ENCODE measurements around the gene CHPF2. TPM values are rescaled to one million over a fixed set of nuclear protein-coding genes. Genes with fewer than 3 reads are reported as not detected.

CHPF2 gene
- polyA plus RNA-seq, 3 donors: 34.4 to 38.0 (median 36.0) TPM

DNA sequence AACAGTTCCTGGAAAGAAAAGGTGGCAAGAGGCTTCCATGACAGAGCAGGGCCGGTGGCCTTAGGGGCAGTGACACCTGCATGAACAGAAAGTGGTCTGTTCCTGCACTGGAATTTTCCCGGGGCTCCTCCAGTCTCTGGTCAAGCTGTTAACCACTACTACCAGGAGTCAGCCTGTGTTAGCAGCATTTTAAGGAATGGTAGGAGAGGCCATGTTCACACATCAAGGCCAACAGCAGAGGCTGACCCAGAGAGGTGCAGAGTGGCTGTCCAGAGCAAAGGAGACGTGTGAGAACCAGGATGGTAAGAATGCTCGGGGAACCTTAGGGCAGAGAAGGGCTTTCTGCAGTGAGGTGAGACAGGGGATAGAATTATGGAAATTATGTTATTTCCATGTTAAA is 30.5 kb upstream of the CHPF2 start:
- Mint-ChIP-seq H3K36me3 (no peaks in the 10 kb centered on the region), H3K27me3 (ENCODE audit: low read depth in 3 of 3) (peaks cover 22 to 41% (median 24%) of the 10 kb centered on the region in 3 donors), H3K9me3 (peaks cover 0 to 4% (median 0%) of the 10 kb centered on the region in 7 donors), H3K27ac (peak overlapping the region in 1 of 7 donors; percentile 31), H3K4me3 (no peak overlapping the region), H3K4me1 (no peaks in the 10 kb centered on the region)
- DNase-seq: no peak
- no peak overlapping the region for H3K27ac ChIP-seq (ENCODE audit: low read depth in 1 of 2, low read length in 2 of 2)
- intact Hi-C loops (cut with micrococcal nuclease): no loop called here
- H3K27me3 ChIP-seq (ENCODE audit: control insufficient read depth in 2 of 2, insufficient read depth in 2 of 2, low read length in 2 of 2): peaks cover under 1 to 7% of the 10 kb centered on the region in 2 donors
- H3K9me3 ChIP-seq (replicated peaks in 1 of 2; ENCODE audit: control insufficient read depth in 1 of 2, insufficient read depth in 1 of 2, low read length in 2 of 2): no peaks in the 10 kb centered on the region
- no peaks in the 10 kb centered on the region for H3K79me2 ChIP-seq (ENCODE audit: insufficient read depth, low read length)
- 97% methylated on average over 3 of the region's 4 CpGs for WGBS (ENCODE audit: insufficient coverage)
- H4K20me1 ChIP-seq (ENCODE audit: insufficient read depth, low read length): no peaks in the 10 kb centered on the region
- H2AFZ ChIP-seq (ENCODE audit: insufficient read depth, low read depth, low read length, poor library complexity, severe bottlenecking): no peak overlapping the region
- H3K4me1 ChIP-seq (ENCODE audit: control insufficient read depth in 1 of 2, insufficient read depth in 2 of 2, low read length in 2 of 2): no peaks in the 10 kb centered on the region
- no peak overlapping the region for H3K4me2 ChIP-seq (replicated peaks; ENCODE audit: extremely low read depth, low read length, poor library complexity, severe bottlenecking)
- TF ChIP-seq CTCF (IDR thresholded peaks at IDR 0.05): no peak
- H3K4me3 ChIP-seq (replicated peaks in 1 of 3; ENCODE audit: low read depth in 2 of 3, low read length in 3 of 3): no peak overlapping the region
- no peaks in the 10 kb centered on the region for H3K36me3 ChIP-seq (replicated peaks in 1 of 2; ENCODE audit: control insufficient read depth in 1 of 2, insufficient read depth in 2 of 2, low read length in 2 of 2)
- no peak overlapping the region for H3K9ac ChIP-seq (ENCODE audit: insufficient read depth, low read length, poor library complexity, severe bottlenecking)

- Histone ChIP-seq H3K4me1 (ENCODE audit: control insufficient read depth in 1 of 2, insufficient read depth in 2 of 2, low read length in 2 of 2) (no peaks in the 10 kb centered on the region), H3K36me3 (replicated peaks in 1 of 2; ENCODE audit: control insufficient read depth in 1 of 2, insufficient read depth in 2 of 2, low read length in 2 of 2) (no peaks in the 10 kb centered on the region), H3K27me3 (ENCODE audit: control insufficient read depth in 2 of 2, insufficient read depth in 2 of 2, low read length in 2 of 2) (peaks cover 3 to 11% of the 10 kb centered on the region in 2 donors), H3K9ac (ENCODE audit: insufficient read depth, low read length, poor library complexity, severe bottlenecking) (no peak overlapping the region), H3K4me2 (replicated peaks; ENCODE audit: extremely low read depth, low read length, poor library complexity, severe bottlenecking) (no peak overlapping the region), H3K9me3 (replicated peaks in 1 of 2; ENCODE audit: control insufficient read depth in 1 of 2, insufficient read depth in 1 of 2, low read length in 2 of 2) (no peaks in the 10 kb centered on the region), H2AFZ (ENCODE audit: insufficient read depth, low read depth, low read length, poor library complexity, severe bottlenecking) (no peak overlapping the region), H4K20me1 (ENCODE audit: insufficient read depth, low read length) (no peaks in the 10 kb centered on the region), H3K4me3 (replicated peaks in 1 of 3; ENCODE audit: low read depth in 2 of 3, low read length in 3 of 3) (no peak overlapping the region), H3K79me2 (ENCODE audit: insufficient read depth, low read length) (no peaks in the 10 kb centered on the region), H3K27ac (ENCODE audit: low read depth in 1 of 2, low read length in 2 of 2) (no peak overlapping the region)
- no peak for DNase-seq
- peaks cover 0 to 4% (median 0%) of the 10 kb centered on the region in 7 donors for H3K9me3 Mint-ChIP-seq
- no peaks in the 10 kb centered on the region for H3K36me3 Mint-ChIP-seq
- no peaks in the 10 kb centered on the region for H3K4me1 Mint-ChIP-seq
- no peak overlapping the region for H3K27ac Mint-ChIP-seq
- intact Hi-C loops (cut with micrococcal nuclease): no loop called here
- H3K27me3 Mint-ChIP-seq (ENCODE audit: low read depth in 3 of 3): peaks cover 31 to 51% (median 32%) of the 10 kb centered on the region in 3 donors
- no peak overlapping the region for H3K4me3 Mint-ChIP-seq
- no peak for TF ChIP-seq CTCF (IDR thresholded peaks at IDR 0.05)
- WGBS (ENCODE audit: insufficient coverage): 96% methylated on average over 9 of the region's 9 CpGs
These were observed 29.4 kb upstream of the CHPF2 start for GRCh38 chr7:151202836-151203235.

Data from CD14-positive monocyte (primary cell).